HG03045 (cell line): ENCODE data around the gene SZRD1.

ENCODE experiments used
- ATAC-seq: cut with Tn5 transposase; IDR thresholded peaks from one replicate; pipeline ENCODE4 v1.9.1; 2021; ENCODE audit warnings: mild to moderate bottlenecking, moderate library complexity; ENCODE audit not compliant: unreplicated experiment

Gene SZRD1

GRCh38 chr1:16393570-16394521 is 26.8 kb downstream of the SZRD1 start:
- no peak for ATAC-seq

GRCh38 chr1:16394977-16395376 is 27.9 kb downstream of the SZRD1 start:
- ATAC-seq, result no peak

- ATAC-seq, result no peak
Measured at GRCh38 chr1:16396591-16396990, 29.5 kb downstream of the SZRD1 start.

DNA sequence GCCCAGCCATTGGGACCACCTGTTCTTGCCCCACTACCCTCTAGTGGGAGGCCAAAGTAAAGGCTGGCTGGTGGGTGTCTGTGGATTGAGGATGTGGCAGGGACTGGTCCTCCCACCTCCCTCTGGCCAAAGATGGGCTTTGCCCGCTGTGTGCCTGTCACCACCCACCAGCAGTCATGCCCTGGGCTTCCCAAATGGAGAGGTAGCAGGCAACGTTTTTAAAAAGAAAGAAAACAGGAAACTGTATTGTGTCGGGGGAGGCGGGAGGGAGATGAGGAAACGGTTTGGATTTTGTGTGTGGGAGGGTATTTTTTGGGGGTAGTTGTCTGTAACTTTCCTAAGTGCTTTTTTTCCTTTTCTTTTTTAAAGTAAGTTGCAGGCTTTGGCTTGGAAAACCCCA is 30.1 kb downstream of the SZRD1 start:
- no peak for ATAC-seq

DNA sequence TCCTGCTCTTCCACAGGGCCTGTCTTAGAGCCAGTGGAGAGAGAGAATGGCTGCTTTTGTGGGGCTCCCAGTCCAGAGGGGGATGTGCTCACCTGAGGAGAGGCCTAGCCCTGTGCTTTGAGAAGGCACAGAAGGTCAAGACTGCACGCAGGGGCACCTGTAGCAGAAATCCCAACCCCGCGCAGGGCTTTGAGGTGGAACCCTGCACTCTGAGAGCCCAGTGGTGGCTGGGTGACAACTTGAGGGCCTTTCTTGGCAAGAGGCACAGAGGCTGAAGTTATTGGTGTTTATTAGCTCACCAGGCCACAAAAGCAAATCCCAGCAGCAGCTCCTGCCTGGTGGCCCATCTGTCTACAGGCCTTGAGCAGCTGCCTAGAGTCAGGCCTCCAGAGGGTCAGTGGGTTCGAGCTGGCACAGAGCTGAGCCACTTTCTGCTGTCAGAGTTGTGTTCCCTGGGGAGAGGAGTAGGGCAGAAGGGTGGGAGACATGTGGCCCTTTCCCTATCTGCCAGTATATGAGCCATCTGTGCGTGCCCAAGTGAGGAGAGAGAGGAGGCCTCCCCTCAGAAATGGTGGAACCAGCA is 31.4 kb downstream of the SZRD1 start:
- ATAC-seq, result no peak

DNA sequence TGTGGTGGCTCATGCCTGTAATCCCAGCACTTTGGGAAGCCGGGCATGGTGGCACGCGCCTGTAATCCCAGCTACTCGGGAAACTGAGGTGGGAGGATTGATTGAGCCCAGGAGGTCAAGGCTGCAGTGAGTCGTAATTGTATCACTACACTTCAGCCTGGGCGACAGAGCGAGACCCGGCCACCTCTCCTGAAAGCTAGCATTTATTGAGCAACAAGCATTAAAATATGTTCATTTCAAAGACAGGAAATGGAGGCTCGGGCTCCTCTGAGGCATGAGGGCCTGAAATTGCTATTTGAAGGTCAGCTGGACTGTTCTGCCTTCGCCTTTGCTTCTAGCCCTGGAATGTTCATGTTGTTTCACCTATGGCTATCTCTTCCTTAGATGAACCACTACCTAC is 35.7 kb downstream of the SZRD1 start:
- ATAC-seq, result no peak

GRCh38 chr1:16405441-16405840 is 38.4 kb downstream of the SZRD1 start:
- ATAC-seq, result no peak

GRCh38 chr1:16406868-16407267 is 39.8 kb downstream of the SZRD1 start:
- ATAC-seq, result no peak

GRCh38 chr1:16409536-16410152 is 42.6 kb downstream of the SZRD1 start:
- no peak for ATAC-seq

DNA sequence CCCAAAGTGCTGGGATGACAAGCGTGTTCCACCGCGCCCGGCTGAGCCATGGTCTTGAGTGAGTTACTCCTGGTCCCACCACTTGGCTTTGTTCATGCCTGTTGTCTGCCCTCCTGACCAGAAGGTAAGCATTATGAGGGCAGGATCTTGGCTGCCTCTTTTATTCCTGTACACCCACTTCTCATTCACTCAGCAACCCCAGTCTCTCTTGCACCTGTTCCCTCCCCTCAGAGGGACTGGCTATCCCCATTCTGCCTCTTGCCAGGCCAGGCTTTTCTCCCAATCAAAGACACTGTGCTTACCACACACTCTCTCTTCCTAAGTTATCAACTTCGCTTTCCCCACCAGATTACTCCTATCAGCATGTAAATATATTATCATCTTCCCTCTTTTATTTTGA is 43.8 kb downstream of the SZRD1 start:
- ATAC-seq, result no peak

- ATAC-seq, result no peak
Measured at GRCh38 chr1:16413191-16413590, 46.1 kb downstream of the SZRD1 start.

DNA sequence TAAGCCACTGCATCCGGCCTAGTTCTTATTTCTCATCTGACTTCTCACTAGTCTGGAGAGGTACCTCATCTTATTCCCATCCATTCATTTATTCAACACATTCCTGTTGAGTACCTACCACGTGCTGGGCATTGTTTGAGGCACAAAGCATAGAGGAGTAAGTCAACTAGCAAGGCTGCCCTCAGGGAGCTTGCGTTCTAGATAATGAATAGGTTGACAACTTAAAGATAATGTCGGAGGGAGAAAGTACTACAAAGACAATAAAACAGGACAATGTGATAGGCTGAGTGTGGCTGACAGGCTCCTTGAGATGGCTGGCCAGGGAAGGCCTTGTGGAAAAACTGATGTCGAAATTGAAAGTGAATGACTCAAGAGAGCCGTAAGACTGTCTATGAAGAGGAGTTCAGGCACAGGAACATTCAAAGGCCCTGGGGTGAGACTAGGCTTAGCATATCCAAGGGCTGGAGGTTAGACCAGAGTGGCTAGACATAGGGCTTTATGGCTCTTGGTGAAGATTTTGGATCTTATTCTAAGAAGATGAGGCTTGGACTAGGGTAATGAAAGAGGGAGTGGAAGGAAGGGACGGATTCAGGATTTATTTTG is 51.9 kb downstream of the SZRD1 start:
- no peak for ATAC-seq

GRCh38 chr1:16420424-16421118 is 53.5 kb downstream of the SZRD1 start:
- no peak for ATAC-seq

- no peak for ATAC-seq
Measured at GRCh38 chr1:16421201-16421600, 54.2 kb downstream of the SZRD1 start.

DNA sequence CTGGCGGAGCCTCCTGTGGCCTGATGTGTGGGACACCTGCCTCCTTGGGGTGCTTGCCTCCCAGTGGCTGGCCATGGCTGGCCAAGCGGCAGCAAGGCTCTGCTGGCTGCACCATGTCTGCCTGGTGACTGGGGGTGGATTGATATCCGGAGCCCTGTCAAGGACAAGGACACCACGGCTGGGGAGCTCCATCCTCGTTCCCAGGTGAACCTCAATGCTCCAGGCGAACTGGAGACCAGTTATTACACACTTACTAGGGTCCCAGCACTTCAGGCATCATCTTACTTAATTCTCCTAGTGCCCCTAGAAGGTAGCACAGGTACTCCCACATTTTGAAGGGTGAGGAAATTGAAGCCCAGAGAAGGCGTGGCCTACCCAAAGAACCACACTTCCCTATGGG is 55.0 kb downstream of the SZRD1 start:
- no peak for ATAC-seq

- no peak for ATAC-seq
Measured at GRCh38 chr1:16425125-16426025, 58.3 kb downstream of the SZRD1 start.

- no peak for ATAC-seq
Measured at GRCh38 chr1:16430606-16431005, 63.6 kb downstream of the SZRD1 start.

- ATAC-seq, result no peak
Measured at GRCh38 chr1:16433030-16433429, 66.0 kb downstream of the SZRD1 start.

- ATAC-seq, result no peak
Measured at GRCh38 chr1:16434007-16434406, 67.0 kb downstream of the SZRD1 start.

DNA sequence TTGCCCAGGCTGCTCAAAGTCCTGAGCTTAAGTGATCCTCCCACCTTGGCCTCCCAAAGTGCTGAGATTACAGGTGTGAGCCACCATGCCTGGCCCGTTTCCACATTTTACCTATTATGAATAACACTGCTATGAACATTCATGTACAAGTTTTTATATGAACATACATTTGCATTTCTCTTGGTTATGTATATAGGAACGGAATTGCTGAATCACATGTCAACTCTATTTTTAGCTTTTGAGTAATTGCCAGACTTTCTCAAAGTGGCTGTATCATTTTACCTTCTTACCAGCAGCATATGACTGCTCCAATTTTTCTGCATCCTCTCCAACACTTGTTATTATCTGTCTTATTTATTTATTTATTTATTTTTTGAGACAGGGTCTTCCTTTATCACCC is 67.5 kb downstream of the SZRD1 start:
- no peak for ATAC-seq
